Measurements from ENCODE around the gene GBP2.

The GBP2 gene

DNA sequence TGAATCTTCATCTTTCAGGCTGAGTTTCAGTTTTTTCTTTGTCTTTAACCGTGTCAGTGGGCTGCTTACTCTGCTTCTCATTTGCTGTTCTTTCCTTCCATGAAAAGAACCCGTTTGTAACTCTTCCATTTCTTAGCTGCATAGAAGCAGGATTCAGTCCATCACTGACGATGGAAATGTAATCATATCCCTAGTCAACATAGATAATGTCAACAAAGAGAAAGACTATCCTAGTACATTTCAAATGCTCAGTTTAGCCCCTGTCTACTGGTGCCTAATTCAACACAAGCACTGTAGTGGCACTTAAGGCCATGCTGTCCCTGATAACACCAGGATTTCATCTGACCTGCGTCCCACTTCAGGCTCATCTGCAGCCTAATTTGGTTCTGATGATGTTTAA is 61.3 kb downstream of the GBP2 start:
- no peak for DNase-seq

DNA sequence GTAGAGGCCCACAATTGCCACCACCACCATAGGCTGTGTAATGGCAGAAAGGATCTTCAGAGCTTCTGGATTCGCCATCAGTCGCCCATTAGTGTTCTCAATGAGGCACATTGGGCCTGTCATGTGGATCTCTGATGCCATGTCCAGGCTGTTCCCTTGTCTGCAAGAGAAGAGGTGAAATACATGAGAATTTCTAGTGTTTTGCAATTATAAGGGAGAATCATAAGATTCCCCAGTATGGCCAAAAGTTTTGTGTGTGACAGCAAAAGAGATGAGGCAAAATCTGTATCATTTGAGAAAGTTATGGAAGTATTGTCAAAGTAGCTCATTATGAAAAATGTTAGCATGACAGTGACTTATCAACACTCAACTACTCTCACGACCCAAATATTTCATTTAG is 62.8 kb downstream of the GBP2 start:
- DNase-seq: no peak

DNA sequence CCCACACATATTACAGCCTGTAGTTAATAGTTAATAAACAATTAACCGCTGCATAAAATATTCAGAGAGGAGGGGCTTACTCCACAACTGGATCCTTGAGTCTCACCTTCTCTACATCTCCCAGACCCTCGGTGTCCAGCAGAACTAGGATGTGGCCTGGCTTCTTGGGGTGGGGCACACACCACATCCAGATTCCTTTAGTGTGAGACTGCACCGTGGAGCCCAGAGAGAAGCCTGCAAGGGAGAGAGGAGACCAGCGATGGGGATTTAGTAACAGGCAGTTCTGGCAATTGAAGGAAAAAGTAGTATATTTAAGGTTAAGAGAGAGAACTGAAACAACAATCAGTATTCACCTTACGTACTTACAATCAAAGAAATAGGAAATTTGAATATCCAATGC is 65.8 kb downstream of the GBP2 start:
- DNase-seq: no peak
